Neural cell (in vitro differentiated cells): ENCODE results near the gene DNAAF3. TPM values are rescaled to one million over a fixed set of nuclear protein-coding genes. Genes with fewer than 3 reads are reported as not detected.

Experiments
- H2AFZ ChIP-seq: fragments of 200-600, 300-800 bp; sonication (generic), shearing (Covaris generic); 2 replicates; pipeline ENCODE4 v1.6.0; 2014; ENCODE audit warnings: low read depth, mild to moderate bottlenecking, antibody characterized with exemption, low read length, moderate library complexity
- H3F3A ChIP-seq: fragments of 200-600 bp; shearing (Covaris generic); 2 replicates; pipeline ENCODE4 v1.6.1; 2016; ENCODE audit warnings: mild to moderate bottlenecking, moderate library complexity, mixed read lengths, antibody characterized with exemption, low read length; ENCODE audit not compliant: insufficient read depth, poor library complexity, severe bottlenecking
- H3K27ac ChIP-seq: fragments of 200-600, 300-800 bp; sonication (generic), shearing (Covaris generic); 2 replicates; pipeline ENCODE4 v1.5.1; 2014; ENCODE audit warnings: mild to moderate bottlenecking, low read length, moderate library complexity
- H3K27me3 ChIP-seq: fragments of 300-800, 200-600 bp; sonication (generic), shearing (Covaris generic); 2 replicates; pipeline ENCODE4 v1.6.0; 2014; ENCODE audit warnings: mild to moderate bottlenecking, low read depth, low read length, moderate library complexity; ENCODE audit not compliant: insufficient read depth
- H3K36me3 ChIP-seq: fragments of 300-800, 200-600 bp; sonication (generic), shearing (Covaris generic); 2 replicates; pipeline ENCODE4 v1.5.1; 2014; ENCODE audit warnings: mild to moderate bottlenecking, antibody characterized with exemption, low read length, moderate library complexity; ENCODE audit not compliant: insufficient read depth
- H3K4me2 ChIP-seq: fragments of 300-800, 200-600 bp; sonication (generic), shearing (Covaris generic); 2 replicates; pipeline ENCODE4 v1.6.0; 2014; ENCODE audit warnings: mild to moderate bottlenecking, low read length
- H3K4me3 ChIP-seq: fragments of 300-800, 200-600 bp; sonication (generic), shearing (Covaris generic); 2 replicates; pipeline ENCODE4 v1.5.1; 2014; ENCODE audit warnings: mild to moderate bottlenecking, low read length, moderate library complexity
- H3K79me2 ChIP-seq: fragments of 200-600 bp; shearing (Covaris generic); replicated peaks from 2 replicates; pipeline ENCODE4 v1.6.0; 2014; ENCODE audit warnings: mild to moderate bottlenecking, low read length, moderate library complexity; ENCODE audit not compliant: insufficient read depth
- H3K9ac ChIP-seq: fragments of 300-800, 200-600 bp; sonication (generic), shearing (Covaris generic); 2 replicates; pipeline ENCODE4 v1.6.1; 2016; ENCODE audit warnings: mild to moderate bottlenecking, low read length, mixed read lengths
- H3K9me2 ChIP-seq: fragments of 200-600 bp; shearing (Covaris generic); 2 replicates; pipeline ENCODE4 v1.6.1; 2016; ENCODE audit warnings: mild to moderate bottlenecking, low read length, mixed read lengths; ENCODE audit not compliant: insufficient read depth
- H3K9me3 ChIP-seq: fragments of 200-600, 300-800 bp; sonication (generic), shearing (Covaris generic); 2 replicates; pipeline ENCODE4 v1.6.1; 2016; ENCODE audit warnings: mild to moderate bottlenecking, mixed run types, low read length, moderate library complexity, mixed read lengths
- H4K20me1 ChIP-seq: fragments of 200-600 bp; shearing (Covaris generic); 2 replicates; pipeline ENCODE4 v1.6.1; 2016; ENCODE audit warnings: mild to moderate bottlenecking, mixed run types; ENCODE audit not compliant: insufficient read depth
- CTCF ChIP-seq: fragments of 450-650 bp; IDR thresholded peaks from 2 replicates; pipeline ENCODE4 v1.5.1; 2014; ENCODE audit warnings: antibody characterized with exemption, mild to moderate bottlenecking, moderate library complexity; ENCODE audit not compliant: poor library complexity, severe bottlenecking
- EP300 ChIP-seq: fragments of 450-650 bp; conservative IDR thresholded peaks from 2 replicates; pipeline ENCODE4 v1.6.1; 2014; ENCODE audit warnings: antibody characterized with exemption, mild to moderate bottlenecking, moderate library complexity; ENCODE audit not compliant: poor library complexity, severe bottlenecking
- EZH2 ChIP-seq: fragments of 200-600, 300-800 bp; shearing (Covaris generic), sonication (generic); IDR thresholded peaks from 2 replicates; pipeline ENCODE4 v1.6.1; 2014; ENCODE audit warnings: antibody characterized with exemption, low read length, borderline replicate concordance, mild to moderate bottlenecking; ENCODE audit not compliant: insufficient read depth, poor library complexity, severe bottlenecking
- MXI1 ChIP-seq: fragments of 450-650 bp; conservative IDR thresholded peaks from 2 replicates; pipeline ENCODE4 v1.6.1; 2014; ENCODE audit warnings: antibody characterized with exemption, mild to moderate bottlenecking; ENCODE audit not compliant: poor library complexity, severe bottlenecking
- POLR2AphosphoS5 ChIP-seq: IDR thresholded peaks from 2 replicates; pipeline ENCODE4 v1.6.1; 2012
- RAD21 ChIP-seq: fragments of 450-650 bp; conservative IDR thresholded peaks from 2 replicates; pipeline ENCODE4 v1.6.1; 2014; ENCODE audit warnings: antibody characterized with exemption, mild to moderate bottlenecking, moderate library complexity
- REST ChIP-seq: IDR thresholded peaks from 2 replicates; pipeline ENCODE4 v1.6.1; 2012; ENCODE audit warnings: borderline replicate concordance
- SMC3 ChIP-seq: fragments of 450-650 bp; conservative IDR thresholded peaks from 2 replicates; pipeline ENCODE4 v1.6.1; 2014; ENCODE audit warnings: antibody characterized with exemption, mild to moderate bottlenecking, moderate library complexity; ENCODE audit not compliant: poor library complexity
- TAF1 ChIP-seq: IDR thresholded peaks from 2 replicates; pipeline ENCODE4 v1.6.1; 2012; ENCODE audit warnings: low read depth
- polyA plus RNA-seq: library from polyadenylated mRNA; depleted of rRNA; stranded (reverse); fragments of >200 nt; gene quantifications from 2 replicates; pipeline ENCODE4 v1.2.3, GENCODE V29; 2014

Gene DNAAF3
- polyA plus RNA-seq, 1 donor from 2014 or later: 0.38 TPM

- Histone ChIP-seq H3K9ac (no peak overlapping the region), H3K4me2 (no peak overlapping the region)
Measured at GRCh38 chr19:55119053-55119452, 47.4 kb downstream of the DNAAF3 start.

GRCh38 chr19:55118401-55118991 lies 47.9 kb downstream of the DNAAF3 start:
- Histone ChIP-seq H3K4me3 (peak overlapping the region; percentile 75), H3F3A (no peaks in the 10 kb centered on the region), H4K20me1 (peaks cover 9% of the 10 kb centered on the region), H3K36me3 (no peaks in the 10 kb centered on the region), H3K9me3 (no peaks in the 10 kb centered on the region), H3K9ac (peak overlapping the region; percentile 67), H3K27ac (peak overlapping the region; percentile 74), H3K9me2 (no peaks in the 10 kb centered on the region), H3K27me3 (no peaks in the 10 kb centered on the region), H3K79me2 (peaks cover 34% of the 10 kb centered on the region), H3K4me2 (peak overlapping the region; percentile 84), H2AFZ (peak overlapping the region; percentile 77)
- no peak for TF ChIP-seq EP300
- TF ChIP-seq RAD21: no peak
- TF ChIP-seq TAF1: no peak
- TF ChIP-seq SMC3: no peak
- no peak for TF ChIP-seq EZH2
- no peak for TF ChIP-seq CTCF
- no peak for TF ChIP-seq POLR2AphosphoS5

More at GRCh38 chr19:55119053-55119452, 47.4 kb downstream of the DNAAF3 start:
- peaks cover 9% of the 10 kb centered on the region for H4K20me1 ChIP-seq
- H3K27me3 ChIP-seq: no peaks in the 10 kb centered on the region
- H3K79me2 ChIP-seq: peaks cover 28% of the 10 kb centered on the region
- no peaks in the 10 kb centered on the region for H3F3A ChIP-seq
- H3K4me3 ChIP-seq: peak overlapping the region; percentile 75
- no peaks in the 10 kb centered on the region for H3K9me2 ChIP-seq
- no peaks in the 10 kb centered on the region for H3K36me3 ChIP-seq
- no peaks in the 10 kb centered on the region for H3K9me3 ChIP-seq
- H2AFZ ChIP-seq: no peak overlapping the region
- TF ChIP-seq RAD21 (no peak), TAF1 (no peak), SMC3 (no peak), EP300 (no peak), CTCF (no peak), POLR2AphosphoS5 (no peak), REST (no peak), MXI1 (no peak), EZH2 (no peak)
- no peak overlapping the region for H3K27ac ChIP-seq
